Activated CD8-positive, alpha-beta T cell treated with anti-CD3 and anti-CD28 coated beads, Interleukin-2, amount 10 ng/mL, durations not matched to agents 7 days and 5 days (primary cell): Measurements from ENCODE around the gene CAMK1G. TPM values are rescaled to one million over a fixed set of nuclear protein-coding genes. Genes with fewer than 3 reads are reported as not detected.

Experiments
- ATAC-seq: fragments of 150-1000 bp; cut with Tn5 transposase; one replicate; pipeline ENCODE4 v1.10.0; 2021; ENCODE audit warnings: moderate library complexity
- CTCF ChIA-PET: fragments of 350-600 bp; sonication (Branson Sonifier 250); formaldehyde crosslinking; loops from one replicate; lab custom pipeline; 2021; ENCODE audit warnings: antibody characterized with exemption; lab: Charles Lee
- POLR2A ChIA-PET: fragments of 350-600 bp; sonication (Branson Sonifier 250); formaldehyde crosslinking; loops from one replicate; lab custom pipeline; 2021; ENCODE audit warnings: antibody characterized with exemption; lab: Charles Lee
- DNase-seq: peaks from one replicate; pipeline ENCODE4 v3.0.0-alpha.2; 2020
- H3K27ac Mint-ChIP-seq: one replicate; pipeline ENCODE4 v1.8.0; 2021; ENCODE audit warnings: mild to moderate bottlenecking, mixed read lengths
- H3K27me3 Mint-ChIP-seq: one replicate; pipeline ENCODE4 v1.8.0; 2021; ENCODE audit warnings: low read depth, mixed read lengths
- H3K36me3 Mint-ChIP-seq: one replicate; pipeline ENCODE4 v1.8.0; 2021; ENCODE audit warnings: low read depth, mixed read lengths
- H3K4me1 Mint-ChIP-seq: one replicate; pipeline ENCODE4 v1.8.0; 2021; ENCODE audit warnings: low read depth, mixed read lengths
- H3K4me3 Mint-ChIP-seq: one replicate; pipeline ENCODE4 v1.8.0; 2021; ENCODE audit warnings: mild to moderate bottlenecking, mixed read lengths
- H3K9me3 Mint-ChIP-seq: one replicate; pipeline ENCODE4 v1.8.0; 2022; ENCODE audit warnings: mixed read lengths; ENCODE audit not compliant: insufficient read depth
- total RNA-seq, 2 experiments: library from RNA; stranded (reverse); gene quantifications; one replicate each; pipeline ENCODE4 v1.2.3, GENCODE V29; 2021

The CAMK1G gene
- total RNA-seq, 2 experiments from 2014 or later: not detected

- Mint-ChIP-seq H3K36me3 (no peaks in the 10 kb centered on the region), H3K4me3 (no peak overlapping the region), H3K9me3 (no peaks in the 10 kb centered on the region), H3K27me3 (peaks cover 32% of the 10 kb centered on the region), H3K4me1 (no peaks in the 10 kb centered on the region), H3K27ac (no peak overlapping the region)
- DNase-seq: no peak
- ChIA-PET CTCF (interaction anchor here (1.1 to 2.9 kb wide), 4 partner anchors 13 to 159 kb away, joined by 4 to 13 read pairs (median 4); no protein-coding TSS in a partner anchor), POLR2A (no interaction called here)
- no peak for ATAC-seq
Observed at GRCh38 chr1:209589440-209589839, 5.9 kb downstream of the CAMK1G start.

- no peak for DNase-seq
- no peak for ATAC-seq
- CTCF ChIA-PET: interaction anchor here (1.1 to 2.9 kb wide), 5 partner anchors 14 to 158 kb away, joined by 4 to 13 read pairs (median 5); no protein-coding TSS in a partner anchor
- Mint-ChIP-seq H3K4me3 (no peak overlapping the region), H3K9me3 (no peaks in the 10 kb centered on the region), H3K27ac (no peak overlapping the region), H3K36me3 (no peaks in the 10 kb centered on the region), H3K27me3 (peaks cover 32% of the 10 kb centered on the region), H3K4me1 (no peaks in the 10 kb centered on the region)
- POLR2A ChIA-PET: no interaction called here
Observed at GRCh38 chr1:209589863-209590262, 6.3 kb downstream of the CAMK1G start.

GRCh38 chr1:209590405-209590804 lies 6.9 kb downstream of the CAMK1G start:
- Mint-ChIP-seq H3K9me3 (no peaks in the 10 kb centered on the region), H3K27ac (no peak overlapping the region), H3K27me3 (peaks cover 35% of the 10 kb centered on the region), H3K4me3 (no peak overlapping the region), H3K4me1 (no peaks in the 10 kb centered on the region), H3K36me3 (no peaks in the 10 kb centered on the region)
- DNase-seq (no peak), ATAC-seq (no peak)
- CTCF ChIA-PET: interaction anchor here (1.0 to 2.9 kb wide), 6 partner anchors 12 to 158 kb away, joined by 3 to 13 read pairs (median 4); no protein-coding TSS in a partner anchor
- POLR2A ChIA-PET: no interaction called here

- Mint-ChIP-seq H3K36me3 (no peaks in the 10 kb centered on the region), H3K27ac (no peak overlapping the region), H3K9me3 (no peaks in the 10 kb centered on the region), H3K4me3 (no peak overlapping the region), H3K4me1 (no peaks in the 10 kb centered on the region), H3K27me3 (peaks cover 31% of the 10 kb centered on the region)
- ChIA-PET POLR2A (interaction anchor here (1.1 kb wide), 1 partner anchor 37 kb away, joined by 3 read pairs; no protein-coding TSS in a partner anchor), CTCF (no interaction called here)
- ATAC-seq (no peak), DNase-seq (no peak)
Observed at GRCh38 chr1:209593747-209594146, 10.2 kb downstream of the CAMK1G start.

GRCh38 chr1:209594440-209594839 lies 10.9 kb downstream of the CAMK1G start:
- no peak overlapping the region for H3K27ac Mint-ChIP-seq
- H3K36me3 Mint-ChIP-seq: no peaks in the 10 kb centered on the region
- H3K4me3 Mint-ChIP-seq: no peak overlapping the region
- no peaks in the 10 kb centered on the region for H3K4me1 Mint-ChIP-seq
- ChIA-PET CTCF (no interaction called here), POLR2A (interaction anchor here (1.1 kb wide), 1 partner anchor 36 kb away, joined by 3 read pairs; no protein-coding TSS in a partner anchor)
- no peak for DNase-seq
- H3K27me3 Mint-ChIP-seq: peaks cover 36% of the 10 kb centered on the region
- ATAC-seq: no peak
- no peaks in the 10 kb centered on the region for H3K9me3 Mint-ChIP-seq

- Mint-ChIP-seq H3K27me3 (peaks cover 41% of the 10 kb centered on the region), H3K4me3 (no peak overlapping the region), H3K27ac (no peak overlapping the region), H3K36me3 (no peaks in the 10 kb centered on the region), H3K4me1 (no peaks in the 10 kb centered on the region), H3K9me3 (no peaks in the 10 kb centered on the region)
- DNase-seq (no peak), ATAC-seq (no peak)
- POLR2A ChIA-PET: no interaction called here
- CTCF ChIA-PET: interaction anchor here (0.9 kb wide), 1 partner anchor 18 kb away, joined by 3 read pairs; no protein-coding TSS in a partner anchor
Observed at GRCh38 chr1:209595028-209595427, 11.5 kb downstream of the CAMK1G start.

- ATAC-seq (no peak), DNase-seq (no peak)
- ChIA-PET POLR2A (no interaction called here), CTCF (interaction anchor here (0.9 to 1.2 kb wide), 2 partner anchors 19 to 26 kb away, joined by 3 to 4 read pairs; no protein-coding TSS in a partner anchor)
- Mint-ChIP-seq H3K4me1 (no peaks in the 10 kb centered on the region), H3K4me3 (no peak overlapping the region), H3K27ac (no peak overlapping the region), H3K9me3 (no peaks in the 10 kb centered on the region), H3K36me3 (no peaks in the 10 kb centered on the region), H3K27me3 (peaks cover 46% of the 10 kb centered on the region)
Observed at GRCh38 chr1:209595599-209596285, 12.2 kb downstream of the CAMK1G start.

- CTCF ChIA-PET: interaction anchor here (0.8 to 1.4 kb wide), 3 partner anchors 13 to 127 kb away, joined by 3 to 4 read pairs (median 3); no protein-coding TSS in a partner anchor
- Mint-ChIP-seq H3K27ac (no peak overlapping the region), H3K36me3 (no peaks in the 10 kb centered on the region)
Observed at GRCh38 chr1:209597499-209597898, 14.0 kb downstream of the CAMK1G start.

GRCh38 chr1:209598227-209598626 lies 14.7 kb downstream of the CAMK1G start:
- ChIA-PET POLR2A (no interaction called here), CTCF (interaction anchor here (0.8 kb wide), 1 partner anchor 127 kb away, joined by 3 read pairs; no protein-coding TSS in a partner anchor)
- no peak overlapping the region for H3K27ac Mint-ChIP-seq
- H3K9me3 Mint-ChIP-seq: no peaks in the 10 kb centered on the region
- H3K27me3 Mint-ChIP-seq: peaks cover 49% of the 10 kb centered on the region
- no peak for DNase-seq
- ATAC-seq: no peak
- H3K4me3 Mint-ChIP-seq: no peak overlapping the region
- H3K4me1 Mint-ChIP-seq: no peaks in the 10 kb centered on the region
- no peaks in the 10 kb centered on the region for H3K36me3 Mint-ChIP-seq

More at GRCh38 chr1:209597499-209597898, 14.0 kb downstream of the CAMK1G start:
- H3K27me3 Mint-ChIP-seq: peaks cover 51% of the 10 kb centered on the region
- H3K4me3 Mint-ChIP-seq: no peak overlapping the region
- no peaks in the 10 kb centered on the region for H3K4me1 Mint-ChIP-seq
- H3K9me3 Mint-ChIP-seq: no peaks in the 10 kb centered on the region
- POLR2A ChIA-PET: no interaction called here
- ATAC-seq (no peak), DNase-seq (no peak)

- ChIA-PET CTCF (interaction anchor here (0.9 to 1.5 kb wide), 2 partner anchors 93 to 148 kb away, joined by 3 to 6 read pairs; no protein-coding TSS in a partner anchor), POLR2A (no interaction called here)
- no peak for ATAC-seq
- Mint-ChIP-seq H3K27me3 (peaks cover 39% of the 10 kb centered on the region), H3K9me3 (no peaks in the 10 kb centered on the region), H3K27ac (no peak overlapping the region), H3K36me3 (no peaks in the 10 kb centered on the region), H3K4me3 (no peak overlapping the region), H3K4me1 (peaks cover 6% of the 10 kb centered on the region)
- no peak for DNase-seq
Observed at GRCh38 chr1:209600541-209600940, 17.0 kb downstream of the CAMK1G start.

GRCh38 chr1:209601809-209602657 lies 18.5 kb downstream of the CAMK1G start:
- Mint-ChIP-seq H3K4me3 (no peak overlapping the region), H3K9me3 (no peaks in the 10 kb centered on the region), H3K27me3 (peaks cover 35% of the 10 kb centered on the region), H3K36me3 (no peaks in the 10 kb centered on the region), H3K4me1 (peaks cover 6% of the 10 kb centered on the region), H3K27ac (no peak overlapping the region)
- ChIA-PET POLR2A (no interaction called here), CTCF (interaction anchor here (0.6 to 1.7 kb wide), 12 partner anchors 11 to 154 kb away, joined by 3 to 12 read pairs (median 4); partner anchors contain the start of gene TRAF3IP3)
- DNase-seq (peak; percentile 53), ATAC-seq (peak; percentile 76)
